NCI-H2081 (cell line): Measurements from ENCODE around the gene UNC13C.
"Not testable (repeated sequence)": the region's sequence is repeated elsewhere in the genome, so short reads cannot be mapped to it uniquely, and the experiment has no call there.

Experiments
- DNase-seq, 2 experiments: peaks; one replicate each; lab custom pipeline; 2025; lab: John Stamatoyannopoulos, UW

UNC13C gene

GRCh38 chr15:53978253-53978906 lies at the start of gene UNC13C:
Gene UNC13C, plus strand, starts transcription at chr15:53978441. Its CDS starts 34,463 bp downstream, at chr15:54012904.
- no peak for DNase-seq

- no peak for DNase-seq
These were observed 42.1 kb upstream of the UNC13C start for GRCh38 chr15:53936137-53936536.

GRCh38 chr15:53937632-53938031 lies 40.6 kb upstream of the UNC13C start:
- DNase-seq, result not testable (repeated sequence)

GRCh38 chr15:53950572-53950971 lies 27.7 kb upstream of the UNC13C start:
- no peak for DNase-seq

- no peak for DNase-seq
These were observed 22.8 kb upstream of the UNC13C start for GRCh38 chr15:53955396-53955795.

- peak; percentile 30 to 35 for DNase-seq
These were observed 15.3 kb upstream of the UNC13C start for GRCh38 chr15:53962646-53963561.

GRCh38 chr15:53963801-53964200 lies 14.4 kb upstream of the UNC13C start:
- DNase-seq, result no peak

GRCh38 chr15:53974121-53974520 lies 4.1 kb upstream of the UNC13C start:
- no peak for DNase-seq

GRCh38 chr15:53974813-53975212 lies 3.4 kb upstream of the UNC13C start:
- DNase-seq, result no peak

GRCh38 chr15:53976844-53977392 lies 1.3 kb upstream of the UNC13C start:
- DNase-seq, result no peak

- no peak for DNase-seq
These were observed 979 bp downstream of the UNC13C start for GRCh38 chr15:53979051-53979788.

GRCh38 chr15:53980021-53980420 lies 1.8 kb downstream of the UNC13C start:
- no peak for DNase-seq

GRCh38 chr15:53982071-53982680 lies 3.9 kb downstream of the UNC13C start:
- DNase-seq, result no peak

- DNase-seq, result no peak
These were observed 4.6 kb downstream of the UNC13C start for GRCh38 chr15:53982876-53983275.

- DNase-seq, result no peak
These were observed 6.0 kb downstream of the UNC13C start for GRCh38 chr15:53984221-53984620.

- no peak for DNase-seq
These were observed 7.3 kb downstream of the UNC13C start for GRCh38 chr15:53985562-53985961.

GRCh38 chr15:53987480-53987879 lies 9.2 kb downstream of the UNC13C start:
- DNase-seq, result no peak

GRCh38 chr15:54007256-54007655 lies 29.0 kb downstream of the UNC13C start:
- no peak for DNase-seq

GRCh38 chr15:54011656-54012055 lies 33.4 kb downstream of the UNC13C start:
- DNase-seq, result no peak

GRCh38 chr15:54014067-54014655 lies 35.9 kb downstream of the UNC13C start:
- DNase-seq, result no peak

- no peak for DNase-seq
These were observed 39.0 kb downstream of the UNC13C start for GRCh38 chr15:54017251-54017650.
